PFSK-1 (cell line): ENCODE results near the gene PTGES2.

ENCODE experiments used
- POLR2AphosphoS5 ChIP-seq: IDR thresholded peaks from 2 replicates; pipeline ENCODE4 v1.6.1; 2012; ENCODE audit warnings: low read depth, mild to moderate bottlenecking, control low read depth, low read length, moderate library complexity
- REST ChIP-seq, 2 experiments: IDR thresholded peaks; 2 replicates each; pipeline versions ENCODE4 v1.6.1 to v1.8.0; 2011 to 2012; ENCODE audit warnings: low read depth in 2 of 2, low read length in 2 of 2, control low read depth in 1 of 2, inconsistent platforms in 1 of 2, mild to moderate bottlenecking in 1 of 2, moderate library complexity in 1 of 2; ENCODE audit not compliant: insufficient read depth in 1 of 2
- TAF1 ChIP-seq: IDR thresholded peaks from 2 replicates; pipeline ENCODE4 v1.6.1; 2012; ENCODE audit warnings: low read length, control low read depth, borderline replicate concordance; ENCODE audit not compliant: insufficient read depth

GRCh38 chr9:128138001-128138400, 10.5 kb upstream of the PTGES2 start:
- TF ChIP-seq POLR2AphosphoS5 (no peak), TAF1 (no peak), REST (IDR thresholded peaks at IDR 0.05; ENCODE audit: insufficient read depth in 1 of 2, low read depth in 2 of 2, low read length in 2 of 2) (no peak)
